Stomach (tissue), 9 donors: ENCODE results near the gene OSM. TPM values are rescaled to one million over a fixed set of nuclear protein-coding genes. Genes with fewer than 3 reads are reported as not detected.
A peak's percentile ranks its signal among the peaks of the same experiment; 100 is the strongest.

Experiments used
- DNase-seq, 2 donors: peaks; one replicate each; pipeline versions ENCODE4 v3.0.0 to v3.0.0-alpha.2; 2013 to 2019
- H3K27ac ChIP-seq, 5 donors: fragments of 200-600 bp in 4 of 5; sonication (generic) in 4 of 5; one replicate each; pipeline ENCODE4 v1.5.1; 2013 to 2019; ENCODE audit warnings: mild to moderate bottlenecking in 1 of 5, moderate library complexity in 1 of 5
- H3K27me3 ChIP-seq, 3 donors: fragments of 200-600 bp; sonication (generic); one replicate each; pipeline ENCODE4 v1.5.1; 2017 to 2019; ENCODE audit warnings: mixed run types in 1 of 3
- H3K36me3 ChIP-seq, 4 donors: fragments of 200-600 bp; sonication (generic); 1 replicate in 3 of 4; 2 replicates in 1 of 4; pipeline ENCODE4 v1.5.1; 2016 to 2019
- H3K4me1 ChIP-seq, 4 donors: fragments of 200-600 bp; sonication (generic); one replicate each; pipeline ENCODE4 v1.5.1; 2016 to 2019
- H3K4me3 ChIP-seq, 4 donors: fragments of 200-600 bp; sonication (generic) in 3 of 4; one replicate each; pipeline ENCODE4 v1.5.1; 2016 to 2019; ENCODE audit warnings: mild to moderate bottlenecking in 1 of 4
- H3K9me3 ChIP-seq, 4 donors: fragments of 200-600 bp; sonication (generic); one replicate each; pipeline ENCODE4 v1.5.1; 2016 to 2019
- EP300 ChIP-seq: sonication (generic); formaldehyde crosslinking; IDR thresholded peaks from one replicate; pipeline ENCODE4 v1.6.1; 2017; ENCODE audit warnings: antibody characterized with exemption
- POLR2A ChIP-seq, 4 donors: fragments of 450-650 bp; IDR thresholded peaks; one replicate each; pipeline ENCODE4 v1.6.1; 2016; ENCODE audit warnings: antibody characterized with exemption in 4 of 4, control low read depth in 2 of 4, mild to moderate bottlenecking in 1 of 4, moderate library complexity in 1 of 4
- POLR2AphosphoS5 ChIP-seq, 3 donors: sonication (generic); formaldehyde crosslinking; IDR thresholded peaks; one replicate each; pipeline ENCODE4 v1.6.1; 2016; ENCODE audit warnings: antibody characterized with exemption in 3 of 3
- WGBS, 5 donors: extraction: QIAGEN DNeasy Blood & Tissue Kit in 3 of 5; methylation state at CpG; one replicate each; pipeline versions ENCODE4 v1.1.5 to v1.1.7; 2013 to 2018; 5-methylcytosine and 5-hydroxymethylcytosine counted together
- intact Hi-C: fragments of 100-400 bp; cut with DNase I; formaldehyde crosslinking; loops from one replicate; pipeline ENCODE4 v1.15.1; 2023; ENCODE audit warnings: low total_unique reads
- polyA plus RNA-seq, 3 donors: library from polyadenylated mRNA; stranded (reverse); fragments of 200-250 nt; gene quantifications; one replicate each; pipeline ENCODE4 v1.2.3, GENCODE V29; 2013
- total RNA-seq, 5 donors: library from RNA; depleted of rRNA; stranded (reverse); fragments of >200 nt; gene quantifications; one replicate each; pipeline versions ENCODE4 v1.1.0 to v1.2.3, GENCODE V29; 2014 to 2016
- TF ChIP-seq, protein P1 (sequence below), 7 experiments: fragments of 450-650 bp in 4 of 7; fragments of 200-600 bp in 3 of 7; sonication (generic) in 3 of 7; IDR thresholded peaks; one replicate each; pipeline ENCODE4 v1.5.1; 2016 to 2019; ENCODE audit warnings: antibody characterized with exemption in 7 of 7, control low read depth in 2 of 7, mild to moderate bottlenecking in 1 of 7
- donor health status: healthy with polysubstance abuse.
- donor health status: Bipolar disorder and iron deficiency.
- donor health status: healthy.

The OSM gene
- total and polyA plus RNA-seq, 8 donors: 0.33 to 22.7 (median 1.2) TPM; not detected in 4

DNA sequence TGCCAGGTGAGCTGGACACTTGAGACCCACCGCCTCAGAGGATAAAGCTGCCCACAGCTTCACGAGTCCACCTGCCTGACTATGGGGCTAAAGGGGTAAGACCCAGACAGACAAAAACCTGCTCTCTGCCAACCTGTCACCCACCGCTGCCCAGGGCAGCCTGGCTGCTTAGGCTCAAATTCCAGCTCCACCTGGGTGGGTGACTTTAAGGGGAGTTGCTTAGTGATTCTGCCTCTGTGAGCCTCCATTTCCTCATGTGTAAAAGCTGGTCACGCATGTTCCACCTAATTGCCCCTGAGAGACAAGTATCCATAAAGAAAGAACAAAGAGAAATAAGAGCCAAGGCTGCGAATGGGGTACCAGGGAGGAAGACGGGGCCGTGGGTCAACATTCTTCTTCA is 26.4 kb upstream of the OSM start:
- Histone ChIP-seq H3K4me1 (peaks cover 47 to 53% (median 51%) of the 10 kb centered on the region in 4 donors), H3K27ac (peak overlapping the region in 3 of 5 donors; percentile 89 to 97 (median 94)), H3K36me3 (peaks cover 38 to 66% (median 65%) of the 10 kb centered on the region in 4 donors), H3K27me3 (no peaks in the 10 kb centered on the region), H3K4me3 (no peak overlapping the region), H3K9me3 (no peaks in the 10 kb centered on the region)
- TF ChIP-seq POLR2AphosphoS5 (IDR thresholded peaks at IDR 0.05): no peak
- TF ChIP-seq, protein P1, sequence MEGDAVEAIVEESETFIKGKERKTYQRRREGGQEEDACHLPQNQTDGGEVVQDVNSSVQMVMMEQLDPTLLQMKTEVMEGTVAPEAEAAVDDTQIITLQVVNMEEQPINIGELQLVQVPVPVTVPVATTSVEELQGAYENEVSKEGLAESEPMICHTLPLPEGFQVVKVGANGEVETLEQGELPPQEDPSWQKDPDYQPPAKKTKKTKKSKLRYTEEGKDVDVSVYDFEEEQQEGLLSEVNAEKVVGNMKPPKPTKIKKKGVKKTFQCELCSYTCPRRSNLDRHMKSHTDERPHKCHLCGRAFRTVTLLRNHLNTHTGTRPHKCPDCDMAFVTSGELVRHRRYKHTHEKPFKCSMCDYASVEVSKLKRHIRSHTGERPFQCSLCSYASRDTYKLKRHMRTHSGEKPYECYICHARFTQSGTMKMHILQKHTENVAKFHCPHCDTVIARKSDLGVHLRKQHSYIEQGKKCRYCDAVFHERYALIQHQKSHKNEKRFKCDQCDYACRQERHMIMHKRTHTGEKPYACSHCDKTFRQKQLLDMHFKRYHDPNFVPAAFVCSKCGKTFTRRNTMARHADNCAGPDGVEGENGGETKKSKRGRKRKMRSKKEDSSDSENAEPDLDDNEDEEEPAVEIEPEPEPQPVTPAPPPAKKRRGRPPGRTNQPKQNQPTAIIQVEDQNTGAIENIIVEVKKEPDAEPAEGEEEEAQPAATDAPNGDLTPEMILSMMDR (IDR thresholded peaks at IDR 0.05): no peak
- no peak for TF ChIP-seq POLR2A (IDR thresholded peaks at IDR 0.05)
- TF ChIP-seq EP300: no peak
- WGBS, 5 donors: 88 to 97% (median 93%) methylated on average over 5 to 7 of the region's 7 CpGs
- intact Hi-C loops: no loop called here
- DNase-seq: no peak

DNA sequence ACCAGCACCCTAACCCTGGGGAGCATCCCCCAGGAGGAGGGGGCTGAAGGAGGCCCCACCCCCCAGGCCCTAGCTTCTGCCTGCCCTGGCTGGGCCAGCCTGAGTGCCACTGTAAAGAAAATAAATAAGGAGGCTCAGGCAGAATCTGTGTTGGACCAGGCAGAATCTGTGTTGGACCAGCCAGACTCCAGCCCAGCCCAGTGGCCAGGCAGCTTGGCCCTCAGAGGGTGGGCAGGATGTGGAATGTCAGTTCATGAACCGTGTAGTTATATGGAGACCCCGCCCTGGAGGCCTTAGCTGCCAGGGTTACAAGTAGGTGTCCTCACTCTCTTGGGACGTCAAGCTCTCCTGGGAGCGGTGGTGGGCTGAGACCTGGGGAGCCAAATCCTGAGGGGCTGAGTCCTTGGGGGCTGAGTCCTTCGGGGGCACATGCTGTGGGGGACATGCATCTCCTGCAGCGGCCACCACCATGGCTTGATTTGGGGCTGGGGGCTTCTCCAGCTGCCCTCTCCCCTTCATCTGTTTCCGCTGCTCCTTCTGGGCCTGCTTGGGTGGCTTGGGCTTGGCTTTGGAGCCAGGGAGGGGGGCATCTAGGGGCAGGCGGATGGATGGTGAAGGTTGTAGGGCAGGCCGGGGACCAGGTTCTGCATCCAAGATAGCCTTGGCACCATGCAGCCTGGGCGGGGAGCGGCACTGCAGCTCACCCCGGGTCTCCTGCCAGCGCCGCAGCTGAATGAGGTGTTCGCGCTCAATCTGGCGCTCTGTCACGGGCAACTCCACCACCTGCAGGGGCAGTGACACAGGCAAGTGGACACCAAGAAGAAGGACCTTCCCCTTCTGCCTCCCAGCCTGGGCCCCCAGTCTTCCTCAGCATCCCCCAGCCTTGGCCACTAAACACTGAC is 25.7 kb upstream of the OSM start:
- Histone ChIP-seq H3K4me1 (peaks cover 41 to 53% (median 51%) of the 10 kb centered on the region in 4 donors), H3K9me3 (no peaks in the 10 kb centered on the region), H3K4me3 (no peak overlapping the region), H3K27ac (peak overlapping the region in 4 of 5 donors; percentile 85 to 97 (median 92)), H3K27me3 (no peaks in the 10 kb centered on the region), H3K36me3 (peaks cover 37 to 59% (median 58%) of the 10 kb centered on the region in 4 donors)
- intact Hi-C loops: no loop called here
- no peak for TF ChIP-seq EP300
- no peak for TF ChIP-seq POLR2A (IDR thresholded peaks at IDR 0.05)
- TF ChIP-seq, protein P1 (IDR thresholded peaks at IDR 0.05): no peak
- no peak for TF ChIP-seq POLR2AphosphoS5 (IDR thresholded peaks at IDR 0.05)
- DNase-seq: no peak
- 76 to 90% (median 84%) methylated on average over 14 to 18 of the region's 18 CpGs for WGBS, 5 donors

DNA sequence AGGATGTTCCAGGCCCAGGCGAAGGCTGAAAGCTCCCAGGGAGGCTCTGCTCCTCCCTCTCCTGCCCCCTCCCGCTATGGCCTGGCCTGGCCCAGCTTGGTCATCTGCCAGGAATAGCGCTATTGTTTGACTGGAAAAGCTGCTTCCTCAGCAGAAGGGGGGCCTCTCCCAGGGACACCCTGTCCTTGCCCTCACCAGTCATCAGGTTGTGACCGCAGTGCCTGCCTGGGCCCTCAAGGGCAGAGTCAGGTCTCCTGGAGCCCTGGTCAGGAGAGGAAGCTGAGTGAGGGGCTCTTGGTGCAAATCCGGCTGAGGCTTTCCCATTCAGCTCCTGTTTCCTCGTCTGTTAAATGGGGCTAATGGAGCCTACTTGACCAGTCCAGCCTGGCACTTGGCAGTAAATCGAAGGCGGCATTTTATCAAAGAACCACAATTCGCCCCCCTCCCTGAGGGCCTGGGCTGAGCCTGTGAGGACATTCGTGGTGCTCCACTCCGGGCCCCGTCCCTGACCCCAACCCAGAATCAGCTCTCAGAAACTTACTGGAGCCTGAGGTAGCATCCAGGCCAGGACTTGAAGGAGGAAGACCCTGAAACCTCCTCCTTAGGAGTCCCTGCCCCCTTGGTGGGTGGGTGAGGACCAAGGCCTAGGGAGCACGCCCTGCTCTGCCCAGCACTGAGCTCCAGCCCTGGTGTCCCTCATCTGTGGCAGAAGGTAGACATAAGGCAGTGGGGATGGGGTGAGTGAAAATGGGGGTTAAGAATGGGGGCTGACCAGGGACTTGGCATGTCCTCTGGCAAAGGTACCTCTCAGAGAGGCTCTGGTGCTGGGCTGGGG is 24.6 kb upstream of the OSM start:
- Histone ChIP-seq H3K36me3 (peaks cover 30 to 56% (median 51%) of the 10 kb centered on the region in 4 donors), H3K4me1 (peaks cover 36 to 55% (median 48%) of the 10 kb centered on the region in 4 donors), H3K4me3 (no peak overlapping the region), H3K27me3 (no peaks in the 10 kb centered on the region), H3K27ac (peak overlapping the region; percentile 85 to 97 (median 89)), H3K9me3 (no peaks in the 10 kb centered on the region)
- TF ChIP-seq, protein P1 (IDR thresholded peaks at IDR 0.05): peak in 1 of 7 experiments; percentile 26
- TF ChIP-seq POLR2A (IDR thresholded peaks at IDR 0.05) (no peak), EP300 (peak; percentile 97), POLR2AphosphoS5 (IDR thresholded peaks at IDR 0.05) (peak; percentile 85 to 96 (median 92))
- intact Hi-C loops: no loop called here
- 28 to 50% (median 35%) methylated on average over 11 to 13 of the region's 13 CpGs for WGBS, 5 donors
- peak; percentile 88 to 91 for DNase-seq
